HEK293 (cell line): ENCODE results near the gene WNT5B.

ENCODE experiments used
- CTCF ChIA-PET: fragments of 350-600 bp; formaldehyde crosslinking; extraction: SDS; loops from one replicate; lab custom pipeline; 2021; ENCODE audit warnings: antibody characterized with exemption; lab: Yijun Ruan, JAX
- POLR2A ChIA-PET: fragments of 300-600 bp; formaldehyde crosslinking; extraction: SDS; loops from one replicate; lab custom pipeline; 2020; ENCODE audit warnings: antibody characterized with exemption, inconsistent platforms; lab: Yijun Ruan, JAX
- H3K27ac ChIP-seq: fragments of 200-500 bp; sonication (Bioruptor generic); 2 replicates; pipeline ENCODE4 v1.5.1; 2014; ENCODE audit warnings: low read depth, low read length, control low read depth, inconsistent platforms; ENCODE audit errors: extremely low read depth
- H3K36me3 ChIP-seq, 2 experiments: fragments of 200-500 bp in 1 of 2; sonication (Bioruptor generic) in 1 of 2; 1 replicate in 1 of 2; 2 replicates in 1 of 2; pipeline ENCODE4 v1.5.1; 2014 to 2017; ENCODE audit warnings: inconsistent platforms in 2 of 2, low read length in 2 of 2; ENCODE audit not compliant: control insufficient read depth in 2 of 2, insufficient read depth in 1 of 2
- H3K4me1 ChIP-seq: fragments of 200-500 bp; sonication (Bioruptor generic); 2 replicates; pipeline ENCODE4 v1.5.1; 2014; ENCODE audit warnings: mild to moderate bottlenecking, low read length, inconsistent platforms; ENCODE audit not compliant: control insufficient read depth, insufficient read depth
- H3K4me3 ChIP-seq: 2 replicates; pipeline ENCODE4 v1.5.1; 2011; ENCODE audit warnings: low read depth, mild to moderate bottlenecking, control low read depth, low read length, moderate library complexity
- H3K9me3 ChIP-seq: fragments of 200-500 bp; sonication (Bioruptor generic); 2 replicates; pipeline ENCODE4 v1.5.1; 2014; ENCODE audit warnings: low read depth, low read length, inconsistent platforms; ENCODE audit not compliant: control insufficient read depth, insufficient read depth
- KLF10 ChIP-seq: fragments of 450-650 bp; IDR thresholded peaks from 2 replicates; pipeline ENCODE4 v1.5.1; 2018; ENCODE audit warnings: missing biosample characterization, mild to moderate bottlenecking, missing genetic modification characterization
- KLF17 ChIP-seq: fragments of 450-650 bp; formaldehyde crosslinking; IDR thresholded peaks from 2 replicates; pipeline ENCODE4 v1.5.1; 2016; ENCODE audit warnings: missing biosample characterization, missing genetic modification characterization
- KLF9 ChIP-seq: fragments of 450-650 bp; formaldehyde crosslinking; IDR thresholded peaks from 2 replicates; pipeline ENCODE4 v1.5.1; 2016; ENCODE audit warnings: missing biosample characterization, missing genetic modification characterization, low read depth
- MYNN ChIP-seq: fragments of 450-650 bp; formaldehyde crosslinking; IDR thresholded peaks from 2 replicates; pipeline ENCODE4 v1.5.1; 2016; ENCODE audit warnings: missing biosample characterization, missing genetic modification characterization, borderline replicate concordance
- OSR2 ChIP-seq: fragments of 450-650 bp; formaldehyde crosslinking; IDR thresholded peaks from 2 replicates; pipeline ENCODE4 v1.5.1; 2016; ENCODE audit warnings: missing biosample characterization, missing genetic modification characterization
- SP2 ChIP-seq: fragments of 450-650 bp; formaldehyde crosslinking; IDR thresholded peaks from 2 replicates; pipeline ENCODE4 v1.5.1; 2016; ENCODE audit warnings: missing biosample characterization, missing genetic modification characterization
- TCF7L2 ChIP-seq: IDR thresholded peaks from 2 replicates; pipeline ENCODE4 v1.6.1; 2011; ENCODE audit warnings: low read depth, mild to moderate bottlenecking, inconsistent platforms, low read length, moderate library complexity, borderline replicate concordance
- ZBTB10 ChIP-seq: fragments of 450-650 bp; formaldehyde crosslinking; IDR thresholded peaks from 2 replicates; pipeline ENCODE4 v1.5.1; 2016; ENCODE audit warnings: missing biosample characterization, missing genetic modification characterization
- ZFP41 ChIP-seq: fragments of 450-650 bp; formaldehyde crosslinking; IDR thresholded peaks from 2 replicates; pipeline ENCODE4 v1.5.1; 2016; ENCODE audit warnings: missing biosample characterization, missing genetic modification characterization, borderline replicate concordance
- ZNF10 ChIP-seq: fragments of 450-650 bp; formaldehyde crosslinking; IDR thresholded peaks from 2 replicates; pipeline ENCODE4 v1.5.1; 2017; ENCODE audit warnings: missing biosample characterization, missing genetic modification characterization
- ZNF114 ChIP-seq: fragments of 450-650 bp; formaldehyde crosslinking; IDR thresholded peaks from 2 replicates; pipeline ENCODE4 v1.5.0; 2017; ENCODE audit warnings: missing biosample characterization, missing genetic modification characterization
- ZNF23 ChIP-seq: fragments of 450-650 bp; formaldehyde crosslinking; IDR thresholded peaks from 2 replicates; pipeline ENCODE4 v1.5.1; 2016; ENCODE audit warnings: missing biosample characterization, missing genetic modification characterization, borderline replicate concordance
- ZNF544 ChIP-seq: fragments of 450-650 bp; formaldehyde crosslinking; IDR thresholded peaks from 2 replicates; pipeline ENCODE4 v1.5.0; 2017; ENCODE audit warnings: missing biosample characterization, missing genetic modification characterization
- ZNF549 ChIP-seq: fragments of 450-650 bp; IDR thresholded peaks from 2 replicates; pipeline ENCODE4 v1.5.1; 2018; ENCODE audit warnings: missing biosample characterization, missing genetic modification characterization, mild to moderate bottlenecking, inconsistent platforms, moderate library complexity
- ZNF558 ChIP-seq: fragments of 450-650 bp; formaldehyde crosslinking; IDR thresholded peaks from 2 replicates; pipeline ENCODE4 v1.5.1; 2016; ENCODE audit warnings: missing biosample characterization, missing genetic modification characterization
- ZNF623 ChIP-seq: fragments of 450-650 bp; formaldehyde crosslinking; IDR thresholded peaks from 2 replicates; pipeline ENCODE4 v1.5.1; 2016; ENCODE audit warnings: missing biosample characterization, missing genetic modification characterization
- ZNF629 ChIP-seq: fragments of 450-650 bp; formaldehyde crosslinking; IDR thresholded peaks from 2 replicates; pipeline ENCODE4 v1.5.1; 2017; ENCODE audit warnings: missing biosample characterization, missing genetic modification characterization
- ZNF664 ChIP-seq: fragments of 450-650 bp; formaldehyde crosslinking; IDR thresholded peaks from 2 replicates; pipeline ENCODE4 v1.5.1; 2016; ENCODE audit warnings: missing biosample characterization, missing genetic modification characterization
- ZNF792 ChIP-seq: fragments of 450-650 bp; formaldehyde crosslinking; IDR thresholded peaks from 2 replicates; pipeline ENCODE4 v1.5.1; 2016; ENCODE audit warnings: missing biosample characterization, missing genetic modification characterization
- ZNF837 ChIP-seq: fragments of 450-650 bp; formaldehyde crosslinking; IDR thresholded peaks from 2 replicates; pipeline ENCODE4 v1.5.1; 2016; ENCODE audit warnings: missing biosample characterization, missing genetic modification characterization
- ZXDB ChIP-seq: fragments of 450-650 bp; formaldehyde crosslinking; IDR thresholded peaks from 2 replicates; pipeline ENCODE4 v1.5.1; 2016; ENCODE audit warnings: missing biosample characterization, missing genetic modification characterization

Gene WNT5B

GRCh38 chr12:1635301-1636095 lies 6.5 kb downstream of the WNT5B start:
- no peak overlapping the region for H3K27ac ChIP-seq
- ChIA-PET CTCF (interaction anchor here (0.6 to 3.1 kb wide), 24 partner anchors 8 to 517 kb away, joined by 3 to 40 read pairs (median 4); no protein-coding TSS in a partner anchor), POLR2A (interaction anchor here (1.2 to 1.3 kb wide), 2 partner anchors 43 to 55 kb away, joined by 4 read pairs; partner anchors contain the start of gene ADIPOR2)
- H3K4me3 ChIP-seq: no peak overlapping the region
- H3K9me3 ChIP-seq: no peaks in the 10 kb centered on the region
- TF ChIP-seq ZNF23 (tag by site-specific recombination) (no peak), ZNF114 (no peak), ZNF544 (tag by site-specific recombination) (no peak)
- H3K36me3 ChIP-seq: peaks cover 0 to 22% of the 10 kb centered on the region in 2 experiments; a peak in 2 of 3 replicates
- H3K4me1 ChIP-seq: no peaks in the 10 kb centered on the region

GRCh38 chr12:1638203-1638602 lies 9.2 kb downstream of the WNT5B start:
- H3K4me3 ChIP-seq: no peak overlapping the region
- ChIA-PET CTCF (interaction anchor here (0.6 to 1.5 kb wide), 3 partner anchors 10 to 758 kb away, joined by 3 read pairs; no protein-coding TSS in a partner anchor), POLR2A (no interaction called here)
- H3K9me3 ChIP-seq: no peaks in the 10 kb centered on the region
- H3K36me3 ChIP-seq: peaks cover 0 to 14% of the 10 kb centered on the region in 2 experiments; a peak in 2 of 3 replicates
- no peak for TF ChIP-seq ZNF623
- TF ChIP-seq ZNF10 (tag by site-specific recombination): no peak
- no peak for TF ChIP-seq ZNF549 (tag by site-specific recombination)
- no peak for TF ChIP-seq ZNF558
- no peak for TF ChIP-seq ZBTB10 (tag by site-specific recombination)
- no peak for TF ChIP-seq SP2
- H3K4me1 ChIP-seq: peaks cover 2% of the 10 kb centered on the region; the same call in 1 of the 2 replicates
- no peak overlapping the region for H3K27ac ChIP-seq

DNA sequence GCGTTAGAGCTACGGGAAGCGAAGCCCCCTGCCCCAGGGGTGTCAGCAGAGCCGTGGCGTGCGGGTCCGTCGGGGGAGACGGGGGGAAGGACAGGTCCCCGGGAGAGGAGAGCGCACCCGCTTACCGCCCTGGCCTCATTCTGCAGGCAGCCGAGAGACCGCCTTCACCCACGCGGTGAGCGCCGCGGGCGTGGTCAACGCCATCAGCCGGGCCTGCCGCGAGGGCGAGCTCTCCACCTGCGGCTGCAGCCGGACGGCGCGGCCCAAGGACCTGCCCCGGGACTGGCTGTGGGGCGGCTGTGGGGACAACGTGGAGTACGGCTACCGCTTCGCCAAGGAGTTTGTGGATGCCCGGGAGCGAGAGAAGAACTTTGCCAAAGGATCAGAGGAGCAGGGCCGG lies 10.5 kb downstream of the WNT5B start:
- CTCF ChIA-PET: interaction anchor here (1.5 kb wide), 1 partner anchor 151 kb away, joined by 3 read pairs; no protein-coding TSS in a partner anchor
- H3K4me1 ChIP-seq: peaks cover 2% of the 10 kb centered on the region; the same call in 1 of the 2 replicates
- H3K36me3 ChIP-seq: peaks cover 0 to 14% of the 10 kb centered on the region in 2 experiments; a peak in 2 of 3 replicates
- TF ChIP-seq ZXDB (tag by site-specific recombination) (no peak), ZNF664 (tag by site-specific recombination) (no peak), KLF10 (tag by site-specific recombination) (no peak)
- H3K27ac ChIP-seq: no peak overlapping the region
- H3K9me3 ChIP-seq: no peaks in the 10 kb centered on the region
- H3K4me3 ChIP-seq: no peak overlapping the region
- POLR2A ChIA-PET: no interaction called here

- POLR2A ChIA-PET: no interaction called here
- CTCF ChIA-PET: interaction anchor here (0.6 to 1.2 kb wide), 4 partner anchors 13 to 301 kb away, joined by 3 read pairs; no protein-coding TSS in a partner anchor
Measured at GRCh38 chr12:1640328-1641234, 11.6 kb downstream of the WNT5B start.

More at GRCh38 chr12:1640328-1641234, 11.6 kb downstream of the WNT5B start:
- H3K36me3 ChIP-seq: peaks cover 0 to 9% of the 10 kb centered on the region in 2 experiments; a peak in 2 of 3 replicates
- no peak overlapping the region for H3K4me3 ChIP-seq
- H3K9me3 ChIP-seq: no peaks in the 10 kb centered on the region
- no peak overlapping the region for H3K27ac ChIP-seq
- peaks cover 2% of the 10 kb centered on the region; the same call in 1 of the 2 replicates for H3K4me1 ChIP-seq
- TF ChIP-seq ZFP41 (tag by site-specific recombination): no peak
- no peak for TF ChIP-seq TCF7L2
- no peak for TF ChIP-seq KLF17 (tag by site-specific recombination)
- no peak for TF ChIP-seq ZNF629 (tag by site-specific recombination)
- TF ChIP-seq MYNN (tag by site-specific recombination): no peak
- TF ChIP-seq KLF9 (tag by site-specific recombination): no peak
- TF ChIP-seq ZNF792 (tag by site-specific recombination): no peak
- TF ChIP-seq ZNF837 (tag by site-specific recombination): no peak
- TF ChIP-seq ZNF664 (tag by site-specific recombination): no peak
- TF ChIP-seq OSR2 (tag by site-specific recombination): no peak
